NCI-H748 (cell line): Measurements from ENCODE around the gene MT1A.
A peak's percentile ranks its signal among the peaks of the same experiment; 100 is the strongest.
"Not testable (repeated sequence)": the region's sequence is repeated elsewhere in the genome, so short reads cannot be mapped to it uniquely, and the experiment has no call there.

ENCODE experiments used
- DNase-seq: peaks from one replicate; lab custom pipeline; 2025; ENCODE audit not compliant: unreplicated experiment; lab: John Stamatoyannopoulos, UW

The MT1A gene

GRCh38 chr16:56652600-56652999, 14.1 kb downstream of the MT1A start:
- DNase-seq = no peak

DNA sequence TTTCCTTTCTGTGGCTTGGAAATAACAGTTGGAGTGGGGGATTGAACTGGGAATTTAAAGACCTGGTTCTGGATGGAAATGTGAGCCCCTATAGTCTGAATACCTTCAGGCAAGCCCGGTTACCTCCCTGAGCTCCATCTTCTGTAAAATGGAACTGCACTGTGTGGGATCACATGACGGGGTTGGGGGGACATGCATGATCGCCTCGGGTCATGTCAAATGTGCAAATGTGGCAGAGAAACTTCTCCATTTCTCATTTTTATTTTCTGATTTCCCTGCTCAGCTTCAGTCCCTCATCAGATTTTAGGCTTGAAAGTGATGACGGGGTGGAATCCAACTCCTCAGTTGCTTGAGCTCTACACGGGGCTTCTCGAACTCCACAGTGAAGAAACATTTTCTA, 14.8 kb downstream of the MT1A start:
- DNase-seq = no peak

GRCh38 chr16:56657555-56658326, 19.3 kb downstream of the MT1A start, which contains the start of gene MT1F:
Gene MT1F, plus strand, starts transcription at chr16:56657959. Its CDS starts 100 bp downstream, at chr16:56658059.
- DNase-seq = peak; percentile 69

DNA sequence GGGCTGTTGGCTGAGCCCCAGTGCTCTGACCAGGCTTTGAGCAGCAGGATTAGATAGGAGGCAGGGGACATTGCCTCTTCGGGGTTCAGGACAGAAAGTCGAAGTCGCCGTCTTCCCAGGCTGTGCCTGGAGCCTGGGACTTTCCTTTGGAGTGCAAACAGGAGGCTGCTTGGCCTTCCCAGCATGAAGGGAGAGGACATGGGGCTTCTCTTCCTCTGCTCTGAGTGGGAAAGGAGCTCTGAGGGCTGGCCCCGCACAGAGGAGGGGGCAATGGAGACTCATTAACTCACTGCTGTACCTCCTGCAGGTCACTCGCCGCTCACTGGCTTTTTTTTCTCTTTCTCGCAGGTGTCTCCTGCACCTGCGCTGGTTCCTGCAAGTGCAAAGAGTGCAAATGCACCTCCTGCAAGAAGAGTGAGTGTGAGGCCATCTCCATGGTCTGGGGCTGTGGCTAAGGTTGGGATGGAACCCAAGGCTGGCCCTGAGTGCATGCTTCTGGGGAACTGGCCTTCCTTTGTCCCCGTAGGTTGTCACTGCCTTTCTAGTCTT, 19.9 kb downstream of the MT1A start:
- DNase-seq = no peak

- no peak for DNase-seq
Observed at GRCh38 chr16:56662357-56663354, 24.2 kb downstream of the MT1A start.

GRCh38 chr16:56664506-56664905, 26.0 kb downstream of the MT1A start:
- DNase-seq = no peak

DNA sequence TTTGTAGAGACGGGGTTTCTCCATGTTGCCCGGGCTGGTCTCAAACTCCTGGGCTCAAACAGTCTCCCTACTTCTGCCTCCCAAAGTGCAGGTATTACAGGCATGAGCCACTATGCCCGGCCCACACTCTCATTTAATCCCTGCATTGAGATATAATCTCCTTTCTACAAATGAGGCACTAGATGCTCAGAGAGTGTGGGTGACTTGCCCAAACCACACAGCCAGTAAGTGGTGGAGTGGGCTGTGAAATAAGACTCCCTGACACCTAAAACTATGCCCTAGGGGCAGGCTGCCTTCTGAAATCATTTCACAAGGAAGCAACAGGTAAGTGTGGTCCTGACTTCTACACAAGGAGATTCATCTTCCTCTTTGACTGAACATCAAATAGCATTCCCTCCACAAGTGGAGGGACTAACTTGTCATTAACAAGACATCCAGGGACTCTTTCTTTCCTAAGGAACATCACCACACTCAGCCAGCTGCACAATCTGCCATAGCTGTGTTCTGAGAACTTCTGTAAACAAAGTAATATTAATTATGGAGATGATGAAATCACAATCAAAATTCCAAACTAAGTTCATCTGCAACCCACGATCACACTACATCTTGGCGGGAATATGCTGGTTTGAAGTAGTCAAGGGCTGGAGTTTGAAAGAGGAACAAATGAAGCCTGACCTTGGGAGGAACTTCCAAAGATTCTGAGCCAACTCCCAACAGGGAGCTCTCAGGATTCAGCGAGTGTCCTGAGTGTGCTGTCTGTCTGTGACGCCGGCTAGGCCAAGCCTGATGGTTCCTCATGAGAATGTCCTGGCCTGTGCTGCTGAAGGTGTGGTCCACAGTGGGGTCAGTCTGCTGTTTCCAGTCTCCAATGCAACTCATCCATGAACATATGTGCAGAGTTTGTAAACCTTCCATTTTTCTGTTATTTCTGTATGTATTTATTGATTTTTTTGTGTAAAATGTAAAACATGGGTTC, 27.1 kb downstream of the MT1A start:
- DNase-seq = not testable (repeated sequence)

DNA sequence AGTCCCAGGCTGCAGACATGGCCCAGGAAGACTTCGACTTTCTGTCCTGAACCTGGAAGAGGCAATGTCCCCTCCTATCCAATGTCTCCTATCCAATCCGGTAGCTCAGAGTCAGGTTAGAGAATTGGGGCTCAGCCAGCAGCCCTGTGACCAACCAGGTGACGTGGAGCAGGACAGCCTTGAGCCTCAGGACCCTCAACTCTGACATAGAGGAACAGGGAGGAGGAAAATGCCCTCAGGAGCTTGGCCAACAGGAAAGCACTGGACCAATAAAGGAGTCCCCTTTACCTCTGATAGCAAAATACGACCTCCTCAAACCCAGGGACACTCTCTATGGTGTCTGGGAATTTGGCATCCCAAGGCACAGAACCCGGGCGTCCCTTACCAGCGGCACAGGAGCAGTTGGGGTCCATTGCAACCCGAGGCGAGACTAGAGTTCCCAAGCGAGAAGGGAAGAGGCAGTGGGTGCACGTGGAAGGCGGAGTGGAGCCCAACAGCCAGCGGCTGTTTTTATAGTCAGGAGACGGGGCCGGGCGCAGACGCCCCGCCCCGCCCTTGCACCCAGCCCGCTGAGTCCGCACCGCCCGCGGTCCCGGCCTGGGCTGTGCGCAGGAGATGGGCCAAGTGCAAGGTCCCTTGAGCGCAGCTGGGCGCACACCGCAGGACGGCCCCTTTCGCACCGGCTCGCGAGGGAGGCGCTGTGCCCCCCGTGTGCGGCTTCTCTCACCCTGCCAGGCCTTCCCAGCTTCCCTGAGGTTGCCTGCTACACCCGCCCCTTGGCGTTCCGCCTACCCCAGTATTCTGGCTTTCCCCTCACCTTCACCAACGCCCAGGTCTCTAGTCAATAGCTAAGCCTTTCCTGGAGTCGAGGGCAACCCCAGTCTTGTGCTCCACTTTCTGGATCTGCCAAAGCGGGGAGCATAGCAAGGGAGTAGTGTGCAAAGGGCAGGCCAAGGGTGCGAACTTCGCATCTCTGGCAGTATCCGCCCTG, 29.4 kb downstream of the MT1A start, which contains the start of gene MT1G:
Gene MT1G, minus strand, starts transcription at position 485 of the 991 bp plus-strand sequence. Its CDS starts 72 bp downstream, at position 413.
- DNase-seq = no peak

- no peak for DNase-seq
Observed at GRCh38 chr16:56669005-56669839, 30.8 kb downstream of the MT1A start, which contains the start of gene MT1H. Gene MT1H, plus strand, starts transcription at chr16:56669814. Its CDS starts 71 bp downstream, at chr16:56669885.

DNA sequence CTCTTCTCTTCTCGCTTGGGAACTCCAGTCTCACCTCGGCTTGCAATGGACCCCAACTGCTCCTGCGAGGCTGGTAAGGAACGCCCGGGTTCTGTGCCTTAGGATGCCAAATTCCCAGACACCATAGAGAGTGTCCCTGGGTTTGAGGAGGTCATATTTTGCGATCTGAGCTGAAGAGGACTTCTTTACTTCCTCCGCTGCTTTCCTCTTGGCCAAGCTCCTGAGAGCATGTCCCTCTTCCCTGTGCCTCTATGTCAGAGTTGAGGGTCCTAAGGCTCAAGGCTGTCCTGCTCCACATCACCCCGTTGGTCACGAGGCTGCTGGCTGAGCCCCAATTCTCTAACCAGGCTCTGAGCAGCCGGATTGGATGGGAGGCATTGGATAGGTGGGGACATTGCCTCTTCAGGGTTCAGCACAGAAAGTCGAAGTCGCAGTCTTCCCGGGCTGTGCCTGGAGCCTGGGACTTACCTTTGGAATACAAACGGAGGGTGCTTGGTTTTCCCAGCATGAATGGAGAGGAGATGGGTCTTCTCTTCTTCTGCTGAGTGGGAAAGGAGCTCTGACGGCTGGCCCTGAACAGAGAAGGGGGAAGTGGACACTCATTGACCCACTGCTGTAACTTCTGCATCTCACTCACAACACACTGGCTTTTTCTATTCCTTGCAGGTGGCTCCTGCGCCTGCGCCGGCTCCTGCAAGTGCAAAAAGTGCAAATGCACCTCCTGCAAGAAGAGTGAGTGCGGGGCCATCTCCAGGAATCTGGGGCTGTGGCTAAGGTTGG, 31.6 kb downstream of the MT1A start:
- DNase-seq = no peak

GRCh38 chr16:56670620-56670934, 32.1 kb downstream of the MT1A start:
- no peak for DNase-seq

DNA sequence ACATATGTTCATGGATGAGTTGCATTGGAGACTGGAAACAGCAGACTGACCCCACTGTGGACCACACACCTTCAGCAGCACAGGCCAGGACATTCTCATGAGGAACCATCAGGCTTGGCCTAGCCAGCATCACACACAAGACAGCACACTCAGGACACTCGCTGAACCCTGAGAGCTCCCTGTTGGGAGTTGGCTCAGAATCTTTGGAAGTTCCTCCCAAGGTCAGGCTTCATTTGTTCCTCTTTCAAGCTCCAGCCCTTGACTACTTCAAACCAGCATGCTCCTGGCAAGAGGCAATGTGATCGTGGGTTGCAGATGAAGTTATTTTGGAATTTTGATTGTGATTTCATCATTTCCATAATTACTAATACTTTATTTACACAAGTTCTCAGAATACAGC, 33.2 kb downstream of the MT1A start:
- not testable (repeated sequence) for DNase-seq

GRCh38 chr16:56672171-56672570, 33.7 kb downstream of the MT1A start:
- DNase-seq = not testable (repeated sequence)

DNA sequence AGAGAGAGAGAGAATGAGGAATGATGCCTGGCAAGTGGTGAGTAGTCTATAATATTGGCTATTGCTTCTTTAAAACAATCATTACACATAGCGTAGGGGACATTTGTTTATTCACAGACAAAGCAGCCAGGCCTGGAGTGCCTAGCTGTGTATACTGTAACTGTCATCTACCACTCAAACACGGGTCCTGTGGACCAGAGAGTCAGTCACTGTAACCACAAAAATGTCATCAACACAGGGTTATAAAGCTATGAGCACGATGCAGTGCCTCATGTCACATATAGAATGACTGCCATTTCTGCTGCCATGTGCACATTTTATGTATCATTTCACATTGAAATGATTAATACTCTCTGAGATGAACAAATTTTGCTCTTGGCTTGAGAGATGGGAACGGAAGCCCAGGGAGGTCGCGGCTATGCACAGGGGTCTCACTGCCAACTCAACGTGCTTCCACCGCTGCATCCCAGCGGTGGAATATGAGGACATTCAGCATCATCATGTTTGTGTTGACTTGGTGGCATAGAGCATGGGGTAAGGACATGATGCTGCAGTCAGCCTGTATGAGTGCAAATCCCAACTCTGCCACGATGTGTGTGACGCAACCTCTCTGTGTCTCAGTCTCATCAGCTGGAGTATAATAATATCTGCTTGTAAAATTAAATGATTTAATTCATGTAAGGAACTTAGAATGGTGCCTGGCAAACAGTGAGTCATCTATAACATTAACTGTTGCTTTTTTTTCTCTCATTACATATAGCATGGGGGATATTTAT, 34.5 kb downstream of the MT1A start:
- no peak for DNase-seq

DNA sequence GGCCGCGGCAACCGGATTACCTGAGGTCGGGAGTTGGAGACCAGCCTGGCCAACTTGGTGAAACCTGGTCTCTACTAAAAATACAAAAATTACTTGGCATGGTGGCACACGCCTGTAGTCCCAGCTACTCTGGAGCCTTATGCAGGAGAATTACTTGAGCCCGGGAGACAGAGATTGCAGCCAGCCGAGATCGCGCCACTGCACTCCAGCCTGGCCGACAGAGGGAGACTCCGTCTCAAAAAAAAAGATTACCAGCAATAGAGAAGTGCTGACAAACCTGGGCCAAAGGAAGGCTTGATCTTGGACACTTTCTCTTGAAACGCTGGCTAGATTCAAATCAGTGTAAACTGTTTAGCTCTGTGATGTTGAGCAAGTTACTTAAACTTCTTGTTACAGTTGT, 35.5 kb downstream of the MT1A start:
- no peak for DNase-seq

GRCh38 chr16:56674570-56674969, 36.1 kb downstream of the MT1A start:
- not testable (repeated sequence) for DNase-seq
